ENCODE results near the gene EXOSC10.
"Not testable (repeated sequence)": the region's sequence is repeated elsewhere in the genome, so short reads cannot be mapped to it uniquely, and the experiment has no call there.

The EXOSC10 gene

GRCh38 chr1:11055676-11056075, 44.0 kb downstream of the EXOSC10 start:
- TF ChIP-seq, protein P1, sequence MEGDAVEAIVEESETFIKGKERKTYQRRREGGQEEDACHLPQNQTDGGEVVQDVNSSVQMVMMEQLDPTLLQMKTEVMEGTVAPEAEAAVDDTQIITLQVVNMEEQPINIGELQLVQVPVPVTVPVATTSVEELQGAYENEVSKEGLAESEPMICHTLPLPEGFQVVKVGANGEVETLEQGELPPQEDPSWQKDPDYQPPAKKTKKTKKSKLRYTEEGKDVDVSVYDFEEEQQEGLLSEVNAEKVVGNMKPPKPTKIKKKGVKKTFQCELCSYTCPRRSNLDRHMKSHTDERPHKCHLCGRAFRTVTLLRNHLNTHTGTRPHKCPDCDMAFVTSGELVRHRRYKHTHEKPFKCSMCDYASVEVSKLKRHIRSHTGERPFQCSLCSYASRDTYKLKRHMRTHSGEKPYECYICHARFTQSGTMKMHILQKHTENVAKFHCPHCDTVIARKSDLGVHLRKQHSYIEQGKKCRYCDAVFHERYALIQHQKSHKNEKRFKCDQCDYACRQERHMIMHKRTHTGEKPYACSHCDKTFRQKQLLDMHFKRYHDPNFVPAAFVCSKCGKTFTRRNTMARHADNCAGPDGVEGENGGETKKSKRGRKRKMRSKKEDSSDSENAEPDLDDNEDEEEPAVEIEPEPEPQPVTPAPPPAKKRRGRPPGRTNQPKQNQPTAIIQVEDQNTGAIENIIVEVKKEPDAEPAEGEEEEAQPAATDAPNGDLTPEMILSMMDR (conservative IDR thresholded peaks at IDR 0.05; ENCODE audit: low read length), result no peak
- no peak overlapping the region for H3K4me3 ChIP-seq (ENCODE audit: low read length)
- no peak for DNase-seq (ENCODE audit: low read depth)

- TF ChIP-seq, protein P1 (conservative IDR thresholded peaks at IDR 0.05; ENCODE audit: low read length), result no peak
- no peak overlapping the region for H3K4me3 ChIP-seq (ENCODE audit: low read length)
- no peak for DNase-seq (ENCODE audit: low read depth)
Observed at GRCh38 chr1:11054666-11055065, 45.0 kb downstream of the EXOSC10 start.

- no peak overlapping the region for H3K4me3 ChIP-seq (ENCODE audit: low read length)
- no peak for DNase-seq (ENCODE audit: low read depth)
- TF ChIP-seq, protein P1 (conservative IDR thresholded peaks at IDR 0.05; ENCODE audit: low read length), result no peak
Observed at GRCh38 chr1:11054181-11054580, 45.5 kb downstream of the EXOSC10 start.

GRCh38 chr1:11053758-11054137, 45.9 kb downstream of the EXOSC10 start:
- no peak for DNase-seq (ENCODE audit: low read depth)
- TF ChIP-seq, protein P1 (conservative IDR thresholded peaks at IDR 0.05; ENCODE audit: low read length), result no peak
- H3K4me3 ChIP-seq (ENCODE audit: low read length), result no peak overlapping the region

GRCh38 chr1:11052839-11053757, 46.6 kb downstream of the EXOSC10 start:
- no peak overlapping the region for H3K4me3 ChIP-seq (ENCODE audit: low read length)
- TF ChIP-seq, protein P1 (conservative IDR thresholded peaks at IDR 0.05; ENCODE audit: low read length), result no peak
- DNase-seq (ENCODE audit: low read depth), result no peak

DNA sequence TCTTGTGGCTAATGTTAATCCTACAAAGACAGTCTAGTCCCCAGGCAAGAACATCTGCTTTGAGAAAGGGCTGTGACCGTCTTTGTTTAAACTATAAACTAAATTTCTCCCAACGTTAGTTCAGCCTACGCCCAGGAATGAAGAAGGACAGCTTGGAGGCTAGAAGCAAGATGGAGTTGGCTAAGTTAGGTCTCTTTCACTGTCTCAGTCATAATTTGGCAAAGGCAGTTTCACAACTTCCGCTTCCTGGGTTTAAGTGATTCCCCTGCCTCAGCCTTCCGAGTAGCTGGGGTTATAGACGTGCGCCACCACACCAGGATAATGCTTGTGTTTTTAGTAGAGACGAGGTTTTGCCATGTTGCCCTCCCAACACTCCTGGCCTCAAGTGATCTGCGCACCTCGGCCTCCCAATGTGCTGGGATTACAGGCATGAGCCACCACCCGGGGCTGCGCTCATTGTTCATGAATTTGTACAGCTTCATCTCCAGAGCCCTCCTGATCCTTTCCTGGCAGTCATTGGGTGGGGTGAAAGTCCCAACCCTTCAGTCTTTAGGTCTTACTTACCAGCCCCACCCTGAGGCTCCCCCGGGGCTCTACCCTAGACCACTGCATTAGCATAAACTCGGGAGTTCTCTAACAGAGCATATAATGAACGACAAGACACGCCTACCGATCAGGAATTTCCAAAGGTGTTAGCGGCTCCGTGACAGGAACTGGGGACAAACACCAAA, 47.7 kb downstream of the EXOSC10 start:
- DNase-seq (ENCODE audit: low read depth), result peak; percentile 18
- TF ChIP-seq, protein P1 (conservative IDR thresholded peaks at IDR 0.05; ENCODE audit: low read length), result no peak

DNA sequence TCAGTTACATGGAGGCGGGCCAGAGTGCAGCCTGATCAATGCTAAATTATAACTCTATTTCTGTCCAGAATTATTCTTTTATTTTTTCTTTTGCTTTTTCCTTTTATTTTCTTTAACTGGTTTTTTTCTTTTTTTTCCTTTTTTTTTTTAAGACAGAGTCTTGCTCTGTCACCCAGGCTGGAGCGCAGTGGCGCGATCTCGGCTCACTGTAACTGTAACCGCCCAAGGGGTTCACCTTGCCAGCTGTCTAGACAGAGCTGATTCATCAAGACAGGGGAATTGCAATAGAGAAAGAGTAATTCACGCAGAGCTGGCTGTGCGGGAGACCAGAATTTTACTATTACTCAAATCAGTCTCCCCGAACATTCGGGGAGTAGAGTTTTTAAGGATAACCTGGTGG, 48.5 kb downstream of the EXOSC10 start:
- not testable (repeated sequence) for DNase-seq (ENCODE audit: low read depth); H3K4me3 ChIP-seq (ENCODE audit: low read length)

More for the DNA sequence above, 47.7 kb downstream of the EXOSC10 start:
- H3K4me3 ChIP-seq (ENCODE audit: low read length), result no peak overlapping the region
